ENCODE results near the gene TKTL1. TPM values are rescaled to one million over a fixed set of nuclear protein-coding genes. Genes with fewer than 3 reads are reported as not detected.
"Not testable (repeated sequence)": the region's sequence is repeated elsewhere in the genome, so short reads cannot be mapped to it uniquely, and the experiment has no call there.

TKTL1 gene
- total RNA-seq (1.3 TPM), polyA plus RNA-seq (0.43 TPM)
- long read RNA-seq, donor 1: 0 reads
- long read RNA-seq, donor 2: 0 reads
- long read RNA-seq, donor 3: 0 reads
- long read RNA-seq, donor 4, partial matches to known transcripts: 85 of 94 reads
- long read RNA-seq, donor 4, other reads (novel, unspliced or antisense): 9 of 94 reads
- long read RNA-seq, donor 5: 0 reads
- long read RNA-seq, donor 6: 0 reads
- long read RNA-seq, donor 7: 0 reads
- long read RNA-seq, donor 8: 0 reads
- long read RNA-seq, donor 9: 0 reads
- long read RNA-seq, donor 10: 0 reads

- WGBS: 98% methylated on average over 37 of the region's 37 CpGs
These were observed at the start of gene TKTL1 for GRCh38 chrX:154295664-154296310. Gene TKTL1 (plus strand): TSS chrX:154295795. CDS start chrX:154295860, 65 bp downstream.

GRCh38 chrX:154247377-154248045, 48.1 kb upstream of the TKTL1 start:
- H3K9me3 ChIP-seq (ENCODE audit: control insufficient read depth in 2 of 2, insufficient read depth in 1 of 2, low read length in 1 of 2); H3K4me1 ChIP-seq (ENCODE audit: control insufficient read depth in 2 of 2, insufficient read depth in 2 of 2, low read length in 2 of 2); H3K27ac ChIP-seq (ENCODE audit: low read depth in 1 of 2, low read length in 1 of 2); H3K4me3 ChIP-seq (ENCODE audit: low read length in 2 of 2); H3K36me3 ChIP-seq (ENCODE audit: control insufficient read depth in 2 of 2, insufficient read depth in 2 of 2, low read length in 1 of 2); H3K27me3 ChIP-seq (ENCODE audit: control insufficient read depth in 2 of 2, insufficient read depth in 1 of 2, low read length in 1 of 2); DNase-seq (ENCODE audit: low read depth in 6 of 9, low spot score in 9 of 9): not testable (repeated sequence)
- WGBS: no CpG with 5 or more reads among the region's 17 CpGs

More at GRCh38 chrX:154295664-154296310, at the start of gene TKTL1:
- no peaks in the 10 kb centered on the region for H3K4me1 ChIP-seq (ENCODE audit: control insufficient read depth in 2 of 2, insufficient read depth in 2 of 2, low read length in 2 of 2)
- no peaks in the 10 kb centered on the region for H3K36me3 ChIP-seq (ENCODE audit: control insufficient read depth in 2 of 2, insufficient read depth in 2 of 2, low read length in 1 of 2)
- H3K27ac ChIP-seq (ENCODE audit: low read depth in 1 of 2, low read length in 1 of 2): no peak within 1 kb of the TSS
- H3K4me3 ChIP-seq (ENCODE audit: low read length in 2 of 2): no peak within 1 kb of the TSS
- H3K9me3 ChIP-seq (ENCODE audit: control insufficient read depth in 2 of 2, insufficient read depth in 1 of 2, low read length in 1 of 2): peaks cover 0 to 8% of the 10 kb centered on the region in 2 donors
- H3K27me3 ChIP-seq (ENCODE audit: control insufficient read depth in 2 of 2, insufficient read depth in 1 of 2, low read length in 1 of 2): no peaks in the 10 kb centered on the region
- DNase-seq (ENCODE audit: low read depth in 6 of 9, low spot score in 9 of 9): no peak

GRCh38 chrX:154248076-154248475, 47.5 kb upstream of the TKTL1 start:
- H3K27me3 ChIP-seq (ENCODE audit: control insufficient read depth in 2 of 2, insufficient read depth in 1 of 2, low read length in 1 of 2); DNase-seq (ENCODE audit: low read depth in 6 of 9, low spot score in 9 of 9); H3K4me1 ChIP-seq (ENCODE audit: control insufficient read depth in 2 of 2, insufficient read depth in 2 of 2, low read length in 2 of 2); H3K27ac ChIP-seq (ENCODE audit: low read depth in 1 of 2, low read length in 1 of 2); H3K36me3 ChIP-seq (ENCODE audit: control insufficient read depth in 2 of 2, insufficient read depth in 2 of 2, low read length in 1 of 2); H3K4me3 ChIP-seq (ENCODE audit: low read length in 2 of 2); H3K9me3 ChIP-seq (ENCODE audit: control insufficient read depth in 2 of 2, insufficient read depth in 1 of 2, low read length in 1 of 2): not testable (repeated sequence)
- no CpG with 5 or more reads among the region's 10 CpGs for WGBS

GRCh38 chrX:154257282-154257681, 38.3 kb upstream of the TKTL1 start, which contains the start of gene OPN1MW3:
Gene OPN1MW3 (plus strand): TSS chrX:154257582. CDS start chrX:154257620, 38 bp downstream.
- not testable (repeated sequence) for H3K9me3 ChIP-seq (ENCODE audit: control insufficient read depth in 2 of 2, insufficient read depth in 1 of 2, low read length in 1 of 2); H3K4me3 ChIP-seq (ENCODE audit: low read length in 2 of 2); DNase-seq (ENCODE audit: low read depth in 6 of 9, low spot score in 9 of 9); H3K4me1 ChIP-seq (ENCODE audit: control insufficient read depth in 2 of 2, insufficient read depth in 2 of 2, low read length in 2 of 2); H3K27ac ChIP-seq (ENCODE audit: low read depth in 1 of 2, low read length in 1 of 2); H3K27me3 ChIP-seq (ENCODE audit: control insufficient read depth in 2 of 2, insufficient read depth in 1 of 2, low read length in 1 of 2); H3K36me3 ChIP-seq (ENCODE audit: control insufficient read depth in 2 of 2, insufficient read depth in 2 of 2, low read length in 1 of 2)
- no CpG with 5 or more reads among the region's 17 CpGs for WGBS

- H3K36me3 ChIP-seq (ENCODE audit: control insufficient read depth in 2 of 2, insufficient read depth in 2 of 2, low read length in 1 of 2); H3K4me3 ChIP-seq (ENCODE audit: low read length in 2 of 2); H3K9me3 ChIP-seq (ENCODE audit: control insufficient read depth in 2 of 2, insufficient read depth in 1 of 2, low read length in 1 of 2); H3K27me3 ChIP-seq (ENCODE audit: control insufficient read depth in 2 of 2, insufficient read depth in 1 of 2, low read length in 1 of 2); DNase-seq (ENCODE audit: low read depth in 6 of 9, low spot score in 9 of 9); H3K27ac ChIP-seq (ENCODE audit: low read depth in 1 of 2, low read length in 1 of 2); H3K4me1 ChIP-seq (ENCODE audit: control insufficient read depth in 2 of 2, insufficient read depth in 2 of 2, low read length in 2 of 2): not testable (repeated sequence)
- WGBS: no CpG with 5 or more reads among the region's 10 CpGs
These were observed 36.9 kb upstream of the TKTL1 start for GRCh38 chrX:154258711-154259110.

GRCh38 chrX:154263072-154263471, 32.5 kb upstream of the TKTL1 start:
- not testable (repeated sequence) for H3K36me3 ChIP-seq (ENCODE audit: control insufficient read depth in 2 of 2, insufficient read depth in 2 of 2, low read length in 1 of 2); H3K27ac ChIP-seq (ENCODE audit: low read depth in 1 of 2, low read length in 1 of 2); H3K9me3 ChIP-seq (ENCODE audit: control insufficient read depth in 2 of 2, insufficient read depth in 1 of 2, low read length in 1 of 2); H3K4me1 ChIP-seq (ENCODE audit: control insufficient read depth in 2 of 2, insufficient read depth in 2 of 2, low read length in 2 of 2); DNase-seq (ENCODE audit: low read depth in 6 of 9, low spot score in 9 of 9); H3K4me3 ChIP-seq (ENCODE audit: low read length in 2 of 2); H3K27me3 ChIP-seq (ENCODE audit: control insufficient read depth in 2 of 2, insufficient read depth in 1 of 2, low read length in 1 of 2)
- no CpG with 5 or more reads among the region's 6 CpGs for WGBS

GRCh38 chrX:154269245-154269644, 26.4 kb upstream of the TKTL1 start:
- DNase-seq (ENCODE audit: low read depth in 6 of 9, low spot score in 9 of 9); H3K36me3 ChIP-seq (ENCODE audit: control insufficient read depth in 2 of 2, insufficient read depth in 2 of 2, low read length in 1 of 2); H3K27ac ChIP-seq (ENCODE audit: low read depth in 1 of 2, low read length in 1 of 2); H3K4me1 ChIP-seq (ENCODE audit: control insufficient read depth in 2 of 2, insufficient read depth in 2 of 2, low read length in 2 of 2); H3K4me3 ChIP-seq (ENCODE audit: low read length in 2 of 2); H3K9me3 ChIP-seq (ENCODE audit: control insufficient read depth in 2 of 2, insufficient read depth in 1 of 2, low read length in 1 of 2); H3K27me3 ChIP-seq (ENCODE audit: control insufficient read depth in 2 of 2, insufficient read depth in 1 of 2, low read length in 1 of 2): not testable (repeated sequence)
- no CpG with 5 or more reads among the region's 3 CpGs for WGBS

GRCh38 chrX:154284489-154285338, 10.9 kb upstream of the TKTL1 start:
- H3K9me3 ChIP-seq (ENCODE audit: control insufficient read depth in 2 of 2, insufficient read depth in 1 of 2, low read length in 1 of 2); DNase-seq (ENCODE audit: low read depth in 6 of 9, low spot score in 9 of 9); H3K27me3 ChIP-seq (ENCODE audit: control insufficient read depth in 2 of 2, insufficient read depth in 1 of 2, low read length in 1 of 2); H3K4me1 ChIP-seq (ENCODE audit: control insufficient read depth in 2 of 2, insufficient read depth in 2 of 2, low read length in 2 of 2); H3K4me3 ChIP-seq (ENCODE audit: low read length in 2 of 2); H3K27ac ChIP-seq (ENCODE audit: low read depth in 1 of 2, low read length in 1 of 2); H3K36me3 ChIP-seq (ENCODE audit: control insufficient read depth in 2 of 2, insufficient read depth in 2 of 2, low read length in 1 of 2): not testable (repeated sequence)
- WGBS: no CpG with 5 or more reads among the region's 23 CpGs
